ENCODE data around the gene ARPIN.

The ARPIN gene

GRCh38 chr15:89932880-89933279, 20.1 kb upstream of the ARPIN start:
- H3K4me1 ChIP-seq (ENCODE audit: insufficient read depth, low read length): no peaks in the 10 kb centered on the region
- H3K36me3 ChIP-seq (ENCODE audit: insufficient read depth, low read length): no peaks in the 10 kb centered on the region
- H3K9me3 ChIP-seq (ENCODE audit: control insufficient read depth, insufficient read depth, low read length): no peaks in the 10 kb centered on the region
- H3K9ac ChIP-seq (ENCODE audit: low read depth, low read length): no peak overlapping the region

GRCh38 chr15:89928421-89928820, 15.7 kb upstream of the ARPIN start:
- no peak overlapping the region for H3K9ac ChIP-seq (ENCODE audit: low read depth, low read length)
- no peaks in the 10 kb centered on the region for H3K36me3 ChIP-seq (ENCODE audit: insufficient read depth, low read length)
- H3K9me3 ChIP-seq (ENCODE audit: control insufficient read depth, insufficient read depth, low read length): no peaks in the 10 kb centered on the region
- H3K4me1 ChIP-seq (ENCODE audit: insufficient read depth, low read length): no peaks in the 10 kb centered on the region

GRCh38 chr15:89926158-89926557, 13.4 kb upstream of the ARPIN start:
- Histone ChIP-seq H3K4me1 (ENCODE audit: insufficient read depth, low read length) (no peaks in the 10 kb centered on the region), H3K9ac (ENCODE audit: low read depth, low read length) (no peak overlapping the region), H3K36me3 (ENCODE audit: insufficient read depth, low read length) (no peaks in the 10 kb centered on the region), H3K9me3 (ENCODE audit: control insufficient read depth, insufficient read depth, low read length) (no peaks in the 10 kb centered on the region)

GRCh38 chr15:89917442-89918101, 4.8 kb upstream of the ARPIN start:
- Histone ChIP-seq H3K4me1 (ENCODE audit: insufficient read depth, low read length) (peaks cover 5% of the 10 kb centered on the region; the same call in 1 of the 2 replicates), H3K36me3 (ENCODE audit: insufficient read depth, low read length) (no peaks in the 10 kb centered on the region), H3K9ac (ENCODE audit: low read depth, low read length) (no peak overlapping the region), H3K9me3 (ENCODE audit: control insufficient read depth, insufficient read depth, low read length) (no peaks in the 10 kb centered on the region)

- Histone ChIP-seq H3K9me3 (ENCODE audit: control insufficient read depth, insufficient read depth, low read length) (no peaks in the 10 kb centered on the region), H3K36me3 (ENCODE audit: insufficient read depth, low read length) (no peaks in the 10 kb centered on the region), H3K9ac (ENCODE audit: low read depth, low read length) (no peak overlapping the region), H3K4me1 (ENCODE audit: insufficient read depth, low read length) (peaks cover 5% of the 10 kb centered on the region; the same call in 1 of the 2 replicates)
Observed at GRCh38 chr15:89916660-89917059, 3.9 kb upstream of the ARPIN start.

- Histone ChIP-seq H3K9me3 (ENCODE audit: control insufficient read depth, insufficient read depth, low read length) (no peaks in the 10 kb centered on the region), H3K9ac (ENCODE audit: low read depth, low read length) (peak overlapping the region; percentile 75), H3K4me1 (ENCODE audit: insufficient read depth, low read length) (peaks cover 5% of the 10 kb centered on the region; the same call in 1 of the 2 replicates), H3K36me3 (ENCODE audit: insufficient read depth, low read length) (no peaks in the 10 kb centered on the region)
Observed at GRCh38 chr15:89912145-89912673, 543 bp downstream of the ARPIN start.

GRCh38 chr15:89910891-89911626, 1.7 kb downstream of the ARPIN start:
- Histone ChIP-seq H3K36me3 (ENCODE audit: insufficient read depth, low read length) (no peaks in the 10 kb centered on the region), H3K9ac (ENCODE audit: low read depth, low read length) (no peak overlapping the region), H3K4me1 (ENCODE audit: insufficient read depth, low read length) (peaks cover 5% of the 10 kb centered on the region; the same call in 1 of the 2 replicates), H3K9me3 (ENCODE audit: control insufficient read depth, insufficient read depth, low read length) (no peaks in the 10 kb centered on the region)

GRCh38 chr15:89909611-89910010, 3.1 kb downstream of the ARPIN start:
- Histone ChIP-seq H3K36me3 (ENCODE audit: insufficient read depth, low read length) (no peaks in the 10 kb centered on the region), H3K9ac (ENCODE audit: low read depth, low read length) (no peak overlapping the region), H3K4me1 (ENCODE audit: insufficient read depth, low read length) (peaks cover 5% of the 10 kb centered on the region; the same call in 1 of the 2 replicates), H3K9me3 (ENCODE audit: control insufficient read depth, insufficient read depth, low read length) (no peaks in the 10 kb centered on the region)

GRCh38 chr15:89908226-89908625, 4.5 kb downstream of the ARPIN start:
- no peaks in the 10 kb centered on the region for H3K9me3 ChIP-seq (ENCODE audit: control insufficient read depth, insufficient read depth, low read length)
- no peak overlapping the region for H3K9ac ChIP-seq (ENCODE audit: low read depth, low read length)
- H3K4me1 ChIP-seq (ENCODE audit: insufficient read depth, low read length): peaks cover 1% of the 10 kb centered on the region; the same call in 1 of the 2 replicates
- no peaks in the 10 kb centered on the region for H3K36me3 ChIP-seq (ENCODE audit: insufficient read depth, low read length)

- H3K4me1 ChIP-seq (ENCODE audit: insufficient read depth, low read length): no peaks in the 10 kb centered on the region
- H3K9me3 ChIP-seq (ENCODE audit: control insufficient read depth, insufficient read depth, low read length): no peaks in the 10 kb centered on the region
- H3K36me3 ChIP-seq (ENCODE audit: insufficient read depth, low read length): no peaks in the 10 kb centered on the region
- no peak overlapping the region for H3K9ac ChIP-seq (ENCODE audit: low read depth, low read length)
Observed at GRCh38 chr15:89907289-89907688, 5.5 kb downstream of the ARPIN start.

GRCh38 chr15:89905846-89906378, 6.8 kb downstream of the ARPIN start:
- Histone ChIP-seq H3K4me1 (ENCODE audit: insufficient read depth, low read length) (no peaks in the 10 kb centered on the region), H3K36me3 (ENCODE audit: insufficient read depth, low read length) (no peaks in the 10 kb centered on the region), H3K9ac (ENCODE audit: low read depth, low read length) (no peak overlapping the region), H3K9me3 (ENCODE audit: control insufficient read depth, insufficient read depth, low read length) (no peaks in the 10 kb centered on the region)

GRCh38 chr15:89904519-89904918, 8.2 kb downstream of the ARPIN start:
- no peaks in the 10 kb centered on the region for H3K4me1 ChIP-seq (ENCODE audit: insufficient read depth, low read length)
- H3K9ac ChIP-seq (ENCODE audit: low read depth, low read length): no peak overlapping the region
- no peaks in the 10 kb centered on the region for H3K36me3 ChIP-seq (ENCODE audit: insufficient read depth, low read length)
- H3K9me3 ChIP-seq (ENCODE audit: control insufficient read depth, insufficient read depth, low read length): no peaks in the 10 kb centered on the region

- no peaks in the 10 kb centered on the region for H3K4me1 ChIP-seq (ENCODE audit: insufficient read depth, low read length)
- H3K36me3 ChIP-seq (ENCODE audit: insufficient read depth, low read length): no peaks in the 10 kb centered on the region
- no peaks in the 10 kb centered on the region for H3K9me3 ChIP-seq (ENCODE audit: control insufficient read depth, insufficient read depth, low read length)
- H3K9ac ChIP-seq (ENCODE audit: low read depth, low read length): no peak overlapping the region
Observed at GRCh38 chr15:89903858-89904130, 9.0 kb downstream of the ARPIN start.

GRCh38 chr15:89903015-89903857, 9.5 kb downstream of the ARPIN start:
- no peaks in the 10 kb centered on the region for H3K9me3 ChIP-seq (ENCODE audit: control insufficient read depth, insufficient read depth, low read length)
- H3K4me1 ChIP-seq (ENCODE audit: insufficient read depth, low read length): peaks cover 3% of the 10 kb centered on the region; the same call in 1 of the 2 replicates
- no peaks in the 10 kb centered on the region for H3K36me3 ChIP-seq (ENCODE audit: insufficient read depth, low read length)
- no peak overlapping the region for H3K9ac ChIP-seq (ENCODE audit: low read depth, low read length)

Measured in ES-I3 (cell line).